Panc1 (cell line): ENCODE data around the gene ACOT2.
"Not testable (repeated sequence)": the region's sequence is repeated elsewhere in the genome, so short reads cannot be mapped to it uniquely, and the experiment has no call there.

Experiments
- TF ChIP-seq, protein P1 (sequence below): fragments of 450-650 bp; IDR thresholded peaks from 2 replicates; pipeline ENCODE4 v1.5.1; 2017; ENCODE audit warnings: mild to moderate bottlenecking
- TF ChIP-seq, protein P2 (sequence below), 2 experiments: IDR thresholded peaks; 2 replicates each; pipeline ENCODE4 v1.6.1; 2011 to 2012; ENCODE audit warnings: low read depth in 2 of 2, control low read depth in 1 of 2, low read length in 1 of 2, mild to moderate bottlenecking in 1 of 2, moderate library complexity in 1 of 2; ENCODE audit not compliant: insufficient read depth in 1 of 2

DNA sequence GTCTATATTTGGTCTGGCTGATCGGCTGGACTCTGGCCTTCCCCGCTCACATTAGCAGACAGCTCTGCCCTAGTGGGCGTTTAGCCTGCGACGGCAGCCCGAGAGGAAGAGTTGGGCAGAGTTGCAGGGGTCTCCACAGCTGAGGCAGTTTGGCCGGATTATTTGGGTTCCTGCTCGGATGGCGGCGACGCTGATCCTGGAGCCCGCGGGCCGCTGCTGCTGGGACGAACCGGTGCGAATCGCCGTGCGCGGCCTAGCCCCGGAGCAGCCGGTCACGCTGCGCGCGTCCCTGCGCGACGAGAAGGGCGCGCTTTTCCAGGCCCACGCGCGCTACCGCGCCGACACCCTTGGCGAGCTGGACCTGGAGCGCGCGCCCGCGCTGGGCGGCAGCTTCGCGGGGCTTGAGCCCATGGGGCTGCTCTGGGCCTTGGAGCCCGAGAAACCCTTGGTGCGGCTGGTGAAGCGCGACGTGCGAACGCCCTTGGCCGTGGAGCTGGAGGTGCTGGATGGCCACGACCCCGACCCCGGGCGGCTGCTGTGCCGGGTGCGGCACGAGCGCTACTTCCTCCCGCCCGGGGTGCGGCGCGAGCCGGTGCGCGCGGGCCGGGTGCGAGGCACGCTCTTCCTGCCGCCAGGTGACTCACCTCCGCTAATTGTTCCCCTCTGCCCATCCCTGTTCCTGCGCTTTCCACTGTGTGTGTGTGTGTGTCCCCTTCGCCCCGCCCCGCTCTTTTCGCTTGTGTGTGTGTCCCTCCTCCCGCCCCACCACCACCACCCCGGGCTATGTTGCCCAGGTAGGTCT, 31.6 kb upstream of the ACOT2 start:
- TF ChIP-seq, protein P1, sequence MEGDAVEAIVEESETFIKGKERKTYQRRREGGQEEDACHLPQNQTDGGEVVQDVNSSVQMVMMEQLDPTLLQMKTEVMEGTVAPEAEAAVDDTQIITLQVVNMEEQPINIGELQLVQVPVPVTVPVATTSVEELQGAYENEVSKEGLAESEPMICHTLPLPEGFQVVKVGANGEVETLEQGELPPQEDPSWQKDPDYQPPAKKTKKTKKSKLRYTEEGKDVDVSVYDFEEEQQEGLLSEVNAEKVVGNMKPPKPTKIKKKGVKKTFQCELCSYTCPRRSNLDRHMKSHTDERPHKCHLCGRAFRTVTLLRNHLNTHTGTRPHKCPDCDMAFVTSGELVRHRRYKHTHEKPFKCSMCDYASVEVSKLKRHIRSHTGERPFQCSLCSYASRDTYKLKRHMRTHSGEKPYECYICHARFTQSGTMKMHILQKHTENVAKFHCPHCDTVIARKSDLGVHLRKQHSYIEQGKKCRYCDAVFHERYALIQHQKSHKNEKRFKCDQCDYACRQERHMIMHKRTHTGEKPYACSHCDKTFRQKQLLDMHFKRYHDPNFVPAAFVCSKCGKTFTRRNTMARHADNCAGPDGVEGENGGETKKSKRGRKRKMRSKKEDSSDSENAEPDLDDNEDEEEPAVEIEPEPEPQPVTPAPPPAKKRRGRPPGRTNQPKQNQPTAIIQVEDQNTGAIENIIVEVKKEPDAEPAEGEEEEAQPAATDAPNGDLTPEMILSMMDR, result not testable (repeated sequence)
- TF ChIP-seq, protein P2, sequence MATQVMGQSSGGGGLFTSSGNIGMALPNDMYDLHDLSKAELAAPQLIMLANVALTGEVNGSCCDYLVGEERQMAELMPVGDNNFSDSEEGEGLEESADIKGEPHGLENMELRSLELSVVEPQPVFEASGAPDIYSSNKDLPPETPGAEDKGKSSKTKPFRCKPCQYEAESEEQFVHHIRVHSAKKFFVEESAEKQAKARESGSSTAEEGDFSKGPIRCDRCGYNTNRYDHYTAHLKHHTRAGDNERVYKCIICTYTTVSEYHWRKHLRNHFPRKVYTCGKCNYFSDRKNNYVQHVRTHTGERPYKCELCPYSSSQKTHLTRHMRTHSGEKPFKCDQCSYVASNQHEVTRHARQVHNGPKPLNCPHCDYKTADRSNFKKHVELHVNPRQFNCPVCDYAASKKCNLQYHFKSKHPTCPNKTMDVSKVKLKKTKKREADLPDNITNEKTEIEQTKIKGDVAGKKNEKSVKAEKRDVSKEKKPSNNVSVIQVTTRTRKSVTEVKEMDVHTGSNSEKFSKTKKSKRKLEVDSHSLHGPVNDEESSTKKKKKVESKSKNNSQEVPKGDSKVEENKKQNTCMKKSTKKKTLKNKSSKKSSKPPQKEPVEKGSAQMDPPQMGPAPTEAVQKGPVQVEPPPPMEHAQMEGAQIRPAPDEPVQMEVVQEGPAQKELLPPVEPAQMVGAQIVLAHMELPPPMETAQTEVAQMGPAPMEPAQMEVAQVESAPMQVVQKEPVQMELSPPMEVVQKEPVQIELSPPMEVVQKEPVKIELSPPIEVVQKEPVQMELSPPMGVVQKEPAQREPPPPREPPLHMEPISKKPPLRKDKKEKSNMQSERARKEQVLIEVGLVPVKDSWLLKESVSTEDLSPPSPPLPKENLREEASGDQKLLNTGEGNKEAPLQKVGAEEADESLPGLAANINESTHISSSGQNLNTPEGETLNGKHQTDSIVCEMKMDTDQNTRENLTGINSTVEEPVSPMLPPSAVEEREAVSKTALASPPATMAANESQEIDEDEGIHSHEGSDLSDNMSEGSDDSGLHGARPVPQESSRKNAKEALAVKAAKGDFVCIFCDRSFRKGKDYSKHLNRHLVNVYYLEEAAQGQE (IDR thresholded peaks at IDR 0.05; ENCODE audit: insufficient read depth in 1 of 2, low read depth in 2 of 2, low read length in 1 of 2), result not testable (repeated sequence)
